ENCODE data around the gene CSGALNACT2.

CSGALNACT2 gene

GRCh38 chr10:43122096-43122495, 16.1 kb upstream of the CSGALNACT2 start:
- H3K27ac ChIP-seq: no peak overlapping the region
- TF ChIP-seq, protein P1, sequence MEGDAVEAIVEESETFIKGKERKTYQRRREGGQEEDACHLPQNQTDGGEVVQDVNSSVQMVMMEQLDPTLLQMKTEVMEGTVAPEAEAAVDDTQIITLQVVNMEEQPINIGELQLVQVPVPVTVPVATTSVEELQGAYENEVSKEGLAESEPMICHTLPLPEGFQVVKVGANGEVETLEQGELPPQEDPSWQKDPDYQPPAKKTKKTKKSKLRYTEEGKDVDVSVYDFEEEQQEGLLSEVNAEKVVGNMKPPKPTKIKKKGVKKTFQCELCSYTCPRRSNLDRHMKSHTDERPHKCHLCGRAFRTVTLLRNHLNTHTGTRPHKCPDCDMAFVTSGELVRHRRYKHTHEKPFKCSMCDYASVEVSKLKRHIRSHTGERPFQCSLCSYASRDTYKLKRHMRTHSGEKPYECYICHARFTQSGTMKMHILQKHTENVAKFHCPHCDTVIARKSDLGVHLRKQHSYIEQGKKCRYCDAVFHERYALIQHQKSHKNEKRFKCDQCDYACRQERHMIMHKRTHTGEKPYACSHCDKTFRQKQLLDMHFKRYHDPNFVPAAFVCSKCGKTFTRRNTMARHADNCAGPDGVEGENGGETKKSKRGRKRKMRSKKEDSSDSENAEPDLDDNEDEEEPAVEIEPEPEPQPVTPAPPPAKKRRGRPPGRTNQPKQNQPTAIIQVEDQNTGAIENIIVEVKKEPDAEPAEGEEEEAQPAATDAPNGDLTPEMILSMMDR (conservative IDR thresholded peaks at IDR 0.05): no peak

GRCh38 chr10:43122826-43123225, 15.4 kb upstream of the CSGALNACT2 start:
- H3K27ac ChIP-seq: no peak overlapping the region
- TF ChIP-seq, protein P1 (conservative IDR thresholded peaks at IDR 0.05): no peak

DNA sequence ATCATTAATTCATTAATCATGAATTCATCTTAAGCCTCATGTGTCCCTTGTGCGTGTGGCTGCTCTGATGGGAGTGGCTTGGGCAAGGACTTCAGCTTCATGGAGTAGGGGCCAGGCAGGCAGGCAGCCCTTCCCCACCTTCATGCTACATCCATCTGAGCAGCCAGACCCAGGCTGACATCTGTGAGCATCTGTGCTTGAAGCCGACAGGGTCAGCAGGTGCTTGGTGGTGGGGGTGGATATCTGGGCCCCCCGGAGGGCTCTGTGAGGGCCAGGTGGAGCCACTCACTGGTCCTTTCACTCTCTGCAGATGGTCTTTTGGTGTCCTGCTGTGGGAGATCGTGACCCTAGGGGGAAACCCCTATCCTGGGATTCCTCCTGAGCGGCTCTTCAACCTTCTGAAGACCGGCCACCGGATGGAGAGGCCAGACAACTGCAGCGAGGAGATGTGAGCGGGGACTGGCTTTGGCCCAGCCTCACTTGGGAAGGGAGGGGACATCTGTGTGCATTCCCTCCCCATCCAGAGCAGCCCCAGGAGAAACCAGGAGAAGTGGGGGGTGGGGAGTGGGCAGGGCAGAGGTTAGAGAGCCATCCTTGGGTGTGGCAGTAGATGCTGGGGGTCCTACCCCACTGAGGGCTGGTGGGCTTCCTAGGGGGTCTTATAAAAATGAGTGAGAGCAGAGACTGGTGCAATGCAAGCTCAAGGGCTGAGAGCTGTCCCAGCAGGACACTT, 14.7 kb upstream of the CSGALNACT2 start:
- no peak overlapping the region for H3K27ac ChIP-seq
- TF ChIP-seq, protein P1 (conservative IDR thresholded peaks at IDR 0.05): no peak

- TF ChIP-seq, protein P1 (conservative IDR thresholded peaks at IDR 0.05): no peak
- H3K27ac ChIP-seq: no peak overlapping the region
Measured at GRCh38 chr10:43124094-43124521, 14.1 kb upstream of the CSGALNACT2 start.

DNA sequence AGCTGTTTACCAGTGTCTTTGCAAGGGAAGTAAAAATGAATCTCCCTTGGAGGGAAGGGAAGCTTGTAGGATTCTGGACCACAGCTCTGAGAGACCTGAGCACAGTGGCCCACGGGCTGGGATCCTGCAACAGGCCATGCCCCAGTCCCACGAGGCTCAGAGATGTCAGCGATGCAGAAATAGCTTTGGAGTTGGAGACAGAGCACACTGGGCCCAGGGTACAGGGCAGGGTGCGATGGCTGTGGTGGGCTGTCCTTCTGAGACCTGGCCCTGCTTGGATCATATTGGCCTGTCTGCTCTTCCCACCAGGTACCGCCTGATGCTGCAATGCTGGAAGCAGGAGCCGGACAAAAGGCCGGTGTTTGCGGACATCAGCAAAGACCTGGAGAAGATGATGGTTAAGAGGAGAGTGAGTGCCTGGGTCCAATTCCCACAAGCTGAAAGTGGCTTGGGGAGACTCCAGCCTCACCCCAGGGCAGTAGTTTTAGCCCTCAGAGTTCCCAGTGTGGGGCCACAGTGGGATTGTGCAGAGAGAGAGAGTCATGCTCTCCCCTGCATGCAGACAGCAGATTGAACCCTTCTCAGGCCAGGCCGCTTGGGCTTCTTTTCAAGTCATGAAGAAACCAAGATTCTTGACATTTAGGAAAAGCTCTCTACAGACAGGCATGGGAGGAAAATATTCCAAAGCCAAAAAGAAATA, 13.5 kb upstream of the CSGALNACT2 start:
- TF ChIP-seq, protein P1 (conservative IDR thresholded peaks at IDR 0.05): no peak
- no peak overlapping the region for H3K27ac ChIP-seq

GRCh38 chr10:43125274-43125845, 12.9 kb upstream of the CSGALNACT2 start:
- TF ChIP-seq, protein P1 (conservative IDR thresholded peaks at IDR 0.05): no peak
- H3K27ac ChIP-seq: no peak overlapping the region

All from VCaP (cell line).